Gastroesophageal sphincter (tissue), 3 donors: Measurements from ENCODE around the gene IFT88.

Experiments
- CTCF ChIP-seq, 4 experiments: fragments of 200-600 bp in 2 of 4; fragments of 450-650 bp in 2 of 4; sonication (generic) in 1 of 4; IDR thresholded peaks; one replicate each; pipeline ENCODE4 v1.5.1; 2017 to 2019; ENCODE audit warnings: antibody characterized with exemption in 4 of 4, mild to moderate bottlenecking in 2 of 4, moderate library complexity in 2 of 4
- POLR2A ChIP-seq, 2 donors: fragments of 450-650 bp; IDR thresholded peaks; one replicate each; pipeline ENCODE4 v1.6.1; 2017; ENCODE audit warnings: antibody characterized with exemption in 2 of 2, mild to moderate bottlenecking in 2 of 2, moderate library complexity in 1 of 2

GRCh38 chr13:20680416-20681080 is 113.6 kb downstream of the IFT88 start:
- TF ChIP-seq POLR2A (IDR thresholded peaks at IDR 0.05): no peak
- TF ChIP-seq CTCF (IDR thresholded peaks at IDR 0.05): no peak
